Measurements from ENCODE around the gene ADM2.
A peak's percentile ranks its signal among the peaks of the same experiment; 100 is the strongest.
"Not testable (repeated sequence)": the region's sequence is repeated elsewhere in the genome, so short reads cannot be mapped to it uniquely, and the experiment has no call there.

ADM2 gene, protein sequence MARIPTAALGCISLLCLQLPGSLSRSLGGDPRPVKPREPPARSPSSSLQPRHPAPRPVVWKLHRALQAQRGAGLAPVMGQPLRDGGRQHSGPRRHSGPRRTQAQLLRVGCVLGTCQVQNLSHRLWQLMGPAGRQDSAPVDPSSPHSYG

GRCh38 chr22:50481440-50482106 is at the start of gene ADM2:
TSS of gene ADM2 (plus strand) at chr22:50481543. CDS start at chr22:50481848, 305 bp downstream.
- DNase-seq (ENCODE audit: extremely low read depth in 1 of 2, low read depth in 1 of 2), result peak in 1 of 2 donors; percentile 45

- DNase-seq (ENCODE audit: extremely low read depth in 1 of 2, low read depth in 1 of 2), result no peak
Measured at GRCh38 chr22:50432131-50432876, 49.0 kb upstream of the ADM2 start.

GRCh38 chr22:50432877-50433510 is 48.3 kb upstream of the ADM2 start:
- DNase-seq (ENCODE audit: extremely low read depth in 1 of 2, low read depth in 1 of 2), result not testable (repeated sequence)

DNA sequence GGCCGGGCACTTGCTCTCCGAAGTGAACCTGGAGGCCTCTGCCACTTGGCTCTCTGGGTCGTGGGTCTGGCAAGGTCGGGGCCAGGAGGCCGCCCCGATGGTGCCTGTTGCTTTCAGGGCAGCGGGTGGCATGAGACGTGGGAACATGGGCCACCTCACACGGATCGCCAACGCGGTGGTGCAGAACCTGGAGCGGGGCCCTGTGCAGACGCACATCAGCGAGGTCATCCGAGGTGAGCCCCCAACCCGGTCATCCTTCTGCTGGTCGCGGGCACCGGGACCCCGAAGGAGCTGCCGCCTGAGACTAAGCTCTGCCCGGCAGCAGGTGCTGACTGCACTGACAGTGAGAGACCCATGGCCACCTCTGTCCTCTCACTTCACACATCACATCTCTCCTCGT is 46.5 kb upstream of the ADM2 start:
- DNase-seq (ENCODE audit: extremely low read depth in 1 of 2, low read depth in 1 of 2), result no peak

- DNase-seq (ENCODE audit: extremely low read depth in 1 of 2, low read depth in 1 of 2), result no peak
Measured at GRCh38 chr22:50435291-50436014, 45.9 kb upstream of the ADM2 start.

DNA sequence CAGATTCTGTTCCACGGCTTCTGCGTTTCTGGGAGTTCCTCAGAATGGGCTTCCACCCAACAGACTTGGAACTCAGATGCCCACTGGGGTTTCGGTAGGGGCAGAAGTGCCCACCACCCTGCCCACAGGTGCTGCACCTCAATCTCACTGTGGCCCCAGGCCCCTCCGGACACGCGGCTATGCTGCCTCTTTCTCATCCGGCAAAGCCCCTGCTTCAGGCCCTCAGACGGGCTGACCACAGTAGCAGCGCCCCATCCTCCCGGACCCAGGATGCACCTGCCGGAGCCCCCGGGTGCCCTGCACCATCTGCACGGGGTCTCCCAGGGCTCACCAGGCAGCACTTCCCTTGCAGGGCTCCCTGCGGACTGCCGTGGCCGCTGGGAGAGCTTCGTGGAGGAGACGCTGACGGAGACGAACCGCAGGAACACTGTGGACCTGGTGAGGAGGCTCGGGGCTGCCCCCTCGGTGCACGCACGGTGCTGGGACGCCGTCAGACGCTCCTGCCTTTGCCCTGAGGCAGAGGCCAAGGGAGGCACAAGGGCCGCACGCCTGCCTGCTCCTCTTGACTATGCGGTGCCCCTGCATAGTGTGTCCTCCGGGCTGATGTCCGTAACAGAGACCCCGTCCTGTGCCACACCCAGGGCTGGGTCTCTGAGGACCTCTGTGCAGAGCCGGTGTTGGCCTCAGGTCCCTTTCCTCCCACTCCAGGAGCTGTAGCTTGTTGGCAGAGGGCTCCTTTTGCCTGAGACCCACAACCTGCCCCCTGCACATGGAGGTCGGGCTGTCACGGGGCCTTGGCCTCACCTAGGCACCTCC is 45.1 kb upstream of the ADM2 start:
- DNase-seq (ENCODE audit: extremely low read depth in 1 of 2, low read depth in 1 of 2), result no peak

- DNase-seq (ENCODE audit: extremely low read depth in 1 of 2, low read depth in 1 of 2), result no peak
Measured at GRCh38 chr22:50436841-50437341, 44.5 kb upstream of the ADM2 start.

GRCh38 chr22:50437511-50438304 is 43.6 kb upstream of the ADM2 start:
- no peak for DNase-seq (ENCODE audit: extremely low read depth in 1 of 2, low read depth in 1 of 2)

DNA sequence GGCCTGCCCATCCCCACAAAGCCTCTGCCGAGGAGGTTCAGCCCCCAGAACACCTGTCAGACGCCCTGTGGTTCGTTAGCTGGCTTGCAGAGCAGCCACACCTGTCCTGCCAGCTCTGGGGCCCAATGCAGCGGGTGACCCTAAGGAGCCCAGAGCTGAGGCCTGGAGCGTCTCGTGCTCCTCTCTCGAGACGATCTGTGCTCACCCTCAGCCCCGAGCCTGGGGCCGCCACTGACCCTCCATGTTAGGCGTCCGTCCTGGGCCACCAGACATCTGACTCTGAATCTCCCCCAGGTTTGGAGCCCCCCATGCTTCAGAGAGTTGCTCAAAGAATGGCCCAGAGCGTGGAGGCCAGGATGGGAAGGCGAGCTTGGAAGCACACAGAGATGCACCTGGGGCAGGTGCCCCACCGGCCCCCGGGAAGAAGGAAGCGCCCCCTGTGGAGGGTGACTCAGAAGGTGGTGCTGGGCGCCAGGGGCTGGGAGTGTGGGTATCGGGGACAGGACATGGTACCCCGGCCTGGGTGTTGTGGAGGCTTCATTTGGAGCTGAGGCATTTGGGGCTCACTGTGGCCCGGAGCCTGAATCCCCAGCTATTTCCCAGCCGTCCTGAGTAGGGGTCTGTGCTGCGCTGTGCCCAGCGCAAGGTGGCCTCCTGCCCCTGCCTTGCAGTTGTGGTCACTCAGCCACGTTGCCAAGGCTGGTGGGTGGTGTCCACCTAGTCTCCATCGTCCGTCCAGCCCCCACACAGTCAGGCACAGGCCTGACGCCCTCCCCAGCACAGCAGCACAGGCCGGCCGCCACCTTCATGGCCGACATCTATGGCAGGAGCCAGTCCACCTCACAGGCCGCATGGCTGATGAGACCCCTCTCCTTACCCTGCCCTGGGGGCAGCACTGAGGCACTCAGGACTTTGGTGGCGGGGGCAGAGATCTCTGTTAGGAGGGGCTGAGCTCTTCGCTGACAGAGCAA is 42.8 kb upstream of the ADM2 start:
- DNase-seq (ENCODE audit: extremely low read depth in 1 of 2, low read depth in 1 of 2), result no peak

- no peak for DNase-seq (ENCODE audit: extremely low read depth in 1 of 2, low read depth in 1 of 2)
Measured at GRCh38 chr22:50439314-50439870, 42.0 kb upstream of the ADM2 start.

DNA sequence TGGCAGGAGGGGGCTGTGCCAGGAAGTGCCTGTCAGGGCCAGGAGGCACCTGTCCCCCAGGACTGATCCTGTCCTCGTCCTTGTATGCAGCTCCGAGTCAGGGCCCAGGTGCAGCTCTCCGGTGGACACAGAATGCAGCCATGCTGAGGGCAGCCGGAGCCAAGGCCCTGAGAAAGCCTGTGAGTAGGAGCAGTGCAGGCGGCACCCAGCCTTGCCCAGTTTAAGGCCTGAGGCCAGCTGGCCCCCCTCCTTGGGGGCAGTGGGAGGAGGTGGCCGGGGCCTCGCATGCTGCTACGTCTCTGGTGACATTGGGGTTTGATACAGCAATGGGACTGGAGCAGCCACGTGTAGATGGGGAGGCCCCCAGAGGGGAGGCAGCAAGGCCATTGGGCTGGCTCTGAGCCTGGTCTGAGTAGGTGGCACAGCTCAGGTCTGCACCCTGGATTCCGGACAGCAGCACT is 41.4 kb upstream of the ADM2 start:
- DNase-seq (ENCODE audit: extremely low read depth in 1 of 2, low read depth in 1 of 2), result no peak

DNA sequence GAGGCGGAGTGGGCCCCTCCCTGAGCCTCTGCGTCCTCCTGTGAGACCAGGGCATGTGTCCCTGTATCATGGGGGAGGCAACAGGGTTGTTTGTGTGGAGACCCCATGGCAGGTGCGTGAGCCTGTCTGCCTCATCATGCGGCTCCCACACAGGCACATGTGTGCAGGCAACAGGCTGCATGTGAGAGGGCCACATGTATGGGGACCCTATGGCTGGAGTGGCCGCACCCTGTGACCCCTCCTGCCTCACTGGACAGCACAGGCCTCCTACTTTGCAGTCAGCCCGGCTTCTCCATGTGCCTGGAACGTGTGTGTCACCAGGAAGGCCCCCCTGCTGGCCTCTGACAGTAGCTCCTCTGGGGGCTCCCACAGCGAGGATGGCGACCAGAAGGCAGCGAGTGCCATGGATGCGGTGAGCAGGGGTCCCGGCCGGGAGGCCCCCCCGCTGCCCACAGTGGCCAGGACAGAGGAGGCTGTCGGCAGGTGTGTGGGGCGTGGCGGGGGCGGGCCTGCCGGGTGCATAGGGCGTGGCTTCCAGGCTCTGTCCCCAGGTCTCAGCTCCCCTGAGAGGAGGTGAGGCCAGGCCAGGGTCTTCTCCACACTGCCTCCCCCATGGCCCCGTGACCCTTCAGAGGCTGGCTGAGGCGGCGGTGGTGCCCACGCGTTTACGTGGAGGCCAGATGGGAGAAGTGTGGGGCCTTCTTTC is 40.6 kb upstream of the ADM2 start:
- DNase-seq (ENCODE audit: extremely low read depth in 1 of 2, low read depth in 1 of 2), result no peak

- no peak for DNase-seq (ENCODE audit: extremely low read depth in 1 of 2, low read depth in 1 of 2)
Measured at GRCh38 chr22:50441428-50441993, 39.8 kb upstream of the ADM2 start.

- no peak for DNase-seq (ENCODE audit: extremely low read depth in 1 of 2, low read depth in 1 of 2)
Measured at GRCh38 chr22:50443197-50443596, 38.1 kb upstream of the ADM2 start.

DNA sequence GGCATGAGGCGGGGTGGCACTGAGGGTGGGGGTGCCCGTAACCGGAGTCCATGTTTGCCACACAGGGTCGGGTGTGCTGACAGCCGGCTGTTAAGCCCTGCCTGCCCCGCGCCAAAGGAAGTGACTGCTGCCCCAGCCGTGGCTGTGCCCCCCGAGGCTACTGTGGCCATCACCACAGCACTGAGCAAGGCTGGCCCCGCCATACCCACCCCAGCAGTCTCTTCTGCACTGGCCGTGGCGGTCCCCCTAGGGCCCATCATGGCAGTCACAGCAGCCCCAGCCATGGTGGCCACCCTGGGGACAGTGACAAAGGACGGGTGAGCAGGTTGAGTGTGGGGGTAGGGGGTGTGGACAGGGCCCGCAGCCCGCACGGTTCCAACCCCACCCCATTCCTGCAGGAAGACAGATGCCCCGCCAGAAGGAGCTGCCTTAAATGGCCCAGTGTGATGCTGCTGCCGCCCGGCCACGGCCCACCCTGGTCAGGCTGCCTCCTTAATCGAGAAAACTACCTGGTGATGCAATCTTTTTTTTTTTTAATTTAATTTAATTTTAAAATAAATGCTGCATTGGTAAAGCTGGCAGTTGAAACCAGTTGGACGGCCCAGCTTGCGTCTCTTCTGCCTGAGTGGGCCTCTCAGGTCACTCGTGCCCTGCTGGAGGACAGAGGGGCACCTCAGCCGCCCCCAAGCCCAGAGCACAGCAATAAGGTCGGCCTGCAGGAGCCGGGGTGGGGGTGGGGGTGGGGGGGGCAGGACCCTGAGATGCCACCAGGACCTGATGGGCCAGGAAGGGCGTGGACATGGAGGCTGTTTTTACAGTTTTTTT is 37.3 kb upstream of the ADM2 start:
- no peak for DNase-seq (ENCODE audit: extremely low read depth in 1 of 2, low read depth in 1 of 2)

DNA sequence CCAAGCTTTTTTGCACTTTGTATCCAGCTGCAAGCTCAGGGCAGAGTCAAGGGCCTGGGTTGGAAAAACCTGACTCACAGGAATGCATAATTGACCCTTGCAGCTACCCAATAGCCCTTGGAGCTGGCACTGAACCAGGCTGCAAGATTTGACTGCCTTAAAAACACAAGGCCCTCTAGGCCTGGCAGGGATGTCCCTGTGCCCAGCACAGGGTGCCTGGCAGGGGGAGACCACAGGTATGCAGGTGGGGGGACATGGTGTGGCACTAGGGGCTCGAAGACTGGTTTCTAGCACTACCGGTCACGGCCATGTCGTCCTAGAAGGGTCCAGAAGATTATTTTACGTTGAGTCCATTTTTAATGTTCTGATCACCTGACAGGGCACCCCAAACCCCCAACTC is 36.7 kb upstream of the ADM2 start:
- no peak for DNase-seq (ENCODE audit: extremely low read depth in 1 of 2, low read depth in 1 of 2)

Data from stimulated activated CD8-positive, alpha-beta memory T cell treated with anti-CD3 and anti-CD28 coated beads, Interleukin-7, amount 100 ng/mL, for 48 hours (primary cell).